Peyer's patch (tissue), 4 donors: ENCODE data around the gene ANKRD7.

Source experiments
- CTCF ChIP-seq, 6 experiments: fragments of 450-650 bp in 4 of 6; fragments of 200-600 bp in 2 of 6; sonication (generic) in 1 of 6; IDR thresholded peaks; one replicate each; pipeline ENCODE4 v1.5.1; 2017 to 2019; ENCODE audit warnings: antibody characterized with exemption in 6 of 6, mild to moderate bottlenecking in 3 of 6, moderate library complexity in 1 of 6
- POLR2A ChIP-seq, 2 donors: fragments of 450-650 bp; IDR thresholded peaks; one replicate each; pipeline ENCODE4 v1.5.1; 2017; ENCODE audit warnings: antibody characterized with exemption in 2 of 2, mild to moderate bottlenecking in 2 of 2, moderate library complexity in 2 of 2

GRCh38 chr7:118183428-118183785 lies 41.1 kb upstream of the ANKRD7 start:
- TF ChIP-seq POLR2A (IDR thresholded peaks at IDR 0.05) (no peak), CTCF (IDR thresholded peaks at IDR 0.05) (no peak)
